SK-N-SH (cell line): Measurements from ENCODE around the gene TPSAB1. TPM values are rescaled to one million over a fixed set of nuclear protein-coding genes. Genes with fewer than 3 reads are reported as not detected.

ENCODE experiments used
- CTCF ChIA-PET: fragments of 300-600, 350-600 bp; formaldehyde crosslinking; extraction: SDS; loops from one replicate; lab custom pipeline; 2021; lab: Yijun Ruan, JAX
- POLR2A ChIA-PET: fragments of 350-600 bp; sonication (Branson Sonifier 250); formaldehyde crosslinking; extraction: SDS; loops from one replicate; lab custom pipeline; 2020; ENCODE audit warnings: antibody characterized with exemption, inconsistent platforms; lab: Yijun Ruan, JAX
- DNase-seq: peaks from one replicate; pipeline ENCODE4 v3.0.0; 2012
- H2AFZ ChIP-seq: fragments of 200-600 bp; sonication (generic); 2 replicates; pipeline ENCODE4 v1.8.1; 2016; ENCODE audit warnings: antibody characterized with exemption, mild to moderate bottlenecking, low read depth
- H3F3A ChIP-seq: fragments of 200-600 bp; sonication (generic); replicated peaks from 2 replicates; pipeline ENCODE3; 2016; ENCODE audit warnings: antibody characterized with exemption, mild to moderate bottlenecking; ENCODE audit not compliant: insufficient read depth
- H3K27ac ChIP-seq, 2 experiments: fragments of 200-500 bp in 1 of 2; fragments of 200-600 bp in 1 of 2; sonication (Bioruptor generic) in 1 of 2; sonication (generic), shearing (Covaris generic) in 1 of 2; 2 replicates each; pipeline versions ENCODE4 v1.5.1 to v1.6.1; 2014 to 2016; ENCODE audit warnings: low read depth in 2 of 2, inconsistent platforms in 1 of 2, low read length in 1 of 2, mild to moderate bottlenecking in 1 of 2, mixed read lengths in 1 of 2
- H3K27me3 ChIP-seq: fragments of 200-600 bp; sonication (generic), shearing (Covaris generic); 2 replicates; pipeline ENCODE4 v1.6.1; 2016; ENCODE audit warnings: mixed run types; ENCODE audit not compliant: insufficient read depth
- H3K36me3 ChIP-seq, 2 experiments: fragments of 200-500 bp in 1 of 2; fragments of 200-600 bp in 1 of 2; sonication (Bioruptor generic) in 1 of 2; sonication (generic) in 1 of 2; replicated peaks in 1 of 2; 2 replicates each; pipeline versions ENCODE3 to v1.5.1; 2014 to 2016; ENCODE audit warnings: low read length in 1 of 2, mild to moderate bottlenecking in 1 of 2; ENCODE audit not compliant: insufficient read depth in 2 of 2, control insufficient read depth in 1 of 2
- H3K4me1 ChIP-seq, 2 experiments: fragments of 200-500 bp in 1 of 2; fragments of 200-600 bp in 1 of 2; sonication (Bioruptor generic) in 1 of 2; sonication (generic), shearing (Covaris generic) in 1 of 2; 2 replicates each; pipeline versions ENCODE4 v1.5.1 to v1.6.1; 2014 to 2016; ENCODE audit warnings: low read depth in 1 of 2, low read length in 1 of 2, mixed run types in 1 of 2; ENCODE audit not compliant: insufficient read depth in 2 of 2, control insufficient read depth in 1 of 2
- H3K4me2 ChIP-seq: fragments of 200-600 bp; sonication (generic), shearing (Covaris generic); 2 replicates; pipeline ENCODE4 v1.6.1; 2017; ENCODE audit warnings: mixed run types
- H3K4me3 ChIP-seq, 2 experiments: fragments of 200-500 bp in 1 of 2; fragments of 200-600 bp in 1 of 2; sonication (Bioruptor generic) in 1 of 2; sonication (generic), shearing (Covaris generic) in 1 of 2; 2 replicates each; pipeline versions ENCODE4 v1.5.1 to v1.8.1; 2014 to 2016; ENCODE audit warnings: low read depth in 2 of 2, inconsistent platforms in 1 of 2, low read length in 1 of 2, mild to moderate bottlenecking in 1 of 2, mixed read lengths in 1 of 2, moderate library complexity in 1 of 2
- H3K79me2 ChIP-seq: fragments of 200-600 bp; sonication (generic); 2 replicates; pipeline ENCODE4 v1.8.1; 2017; ENCODE audit warnings: mild to moderate bottlenecking; ENCODE audit not compliant: insufficient read depth
- H3K9ac ChIP-seq: fragments of 200-600 bp; sonication (generic); 2 replicates; pipeline ENCODE4 v1.6.1; 2017; ENCODE audit warnings: mixed run types
- H3K9me2 ChIP-seq: fragments of 200-600 bp; sonication (generic); 2 replicates; pipeline ENCODE4 v1.6.1; 2017; ENCODE audit warnings: mixed run types
- H3K9me3 ChIP-seq: fragments of 200-600 bp; sonication (generic); 2 replicates; pipeline ENCODE4 v1.6.1; 2017; ENCODE audit warnings: mixed run types, mild to moderate bottlenecking, moderate library complexity
- H4K20me1 ChIP-seq: fragments of 200-600 bp; sonication (generic); 2 replicates; pipeline ENCODE4 v1.6.1; 2017; ENCODE audit warnings: mild to moderate bottlenecking, mixed run types; ENCODE audit not compliant: insufficient read depth
- ELF1 ChIP-seq: IDR thresholded peaks from 2 replicates; pipeline ENCODE4 v1.4.0; 2012
- EZH2phosphoT487 ChIP-seq: fragments of 200-600 bp; sonication (generic); IDR thresholded peaks from 2 replicates; pipeline ENCODE4 v1.6.1; 2017; ENCODE audit warnings: low read depth, mixed run types, mild to moderate bottlenecking, antibody characterized with exemption, moderate library complexity, borderline replicate concordance
- FOSL2 ChIP-seq: IDR thresholded peaks from 2 replicates; pipeline ENCODE4 v1.4.0; 2012; ENCODE audit warnings: low read depth, mild to moderate bottlenecking, moderate library complexity, borderline replicate concordance
- FOXJ3 ChIP-seq: sonication (generic); formaldehyde crosslinking; IDR thresholded peaks from 2 replicates; pipeline ENCODE4 v1.5.1; 2020; ENCODE audit warnings: mild to moderate bottlenecking, missing genetic modification reagents
- FOXM1 ChIP-seq: IDR thresholded peaks from 2 replicates; pipeline ENCODE4 v1.4.0; 2012; ENCODE audit warnings: low read depth, mild to moderate bottlenecking
- GABPA ChIP-seq: IDR thresholded peaks from 2 replicates; pipeline ENCODE4 v1.4.0; 2012; ENCODE audit warnings: low read depth, mild to moderate bottlenecking
- JUND ChIP-seq: IDR thresholded peaks from 2 replicates; pipeline ENCODE4 v1.4.0; 2012
- MEF2A ChIP-seq: IDR thresholded peaks from 2 replicates; pipeline ENCODE4 v1.4.0; 2012; ENCODE audit warnings: low read depth, borderline replicate concordance
- NFIC ChIP-seq: IDR thresholded peaks from 2 replicates; pipeline ENCODE4 v1.4.0; 2012; ENCODE audit warnings: borderline replicate concordance
- NRF1 ChIP-seq: IDR thresholded peaks from 2 replicates; pipeline ENCODE4 v1.6.1; 2012; ENCODE audit warnings: low read depth, mild to moderate bottlenecking, low read length
- POLR2AphosphoS5 ChIP-seq: IDR thresholded peaks from 2 replicates; pipeline ENCODE4 v1.6.1; 2012; ENCODE audit warnings: low read depth, low read length
- RCOR1 ChIP-seq: fragments of 150-350 bp; IDR thresholded peaks from 2 replicates; pipeline ENCODE4 v1.6.1; 2017; ENCODE audit warnings: antibody characterized with exemption, low read length
- RXRA ChIP-seq: IDR thresholded peaks from 2 replicates; pipeline ENCODE4 v1.4.0; 2012; ENCODE audit warnings: low read depth, mild to moderate bottlenecking, borderline replicate concordance
- SMC3 ChIP-seq: IDR thresholded peaks from 2 replicates; pipeline ENCODE4 v1.6.1; 2012; ENCODE audit warnings: low read depth, low read length, improper control_type of control experiment
- TAF1 ChIP-seq: IDR thresholded peaks from 2 replicates; pipeline ENCODE4 v1.6.1; 2012; ENCODE audit warnings: low read depth, mild to moderate bottlenecking, low read length, moderate library complexity, borderline replicate concordance
- TCF12 ChIP-seq: IDR thresholded peaks from 2 replicates; pipeline ENCODE4 v1.4.0; 2012
- TEAD4 ChIP-seq: IDR thresholded peaks from 2 replicates; pipeline ENCODE4 v1.4.0; 2012; ENCODE audit warnings: mild to moderate bottlenecking, borderline replicate concordance; ENCODE audit not compliant: insufficient read depth
- YY1 ChIP-seq: IDR thresholded peaks from 2 replicates; pipeline ENCODE4 v1.4.0; 2012; ENCODE audit warnings: low read depth, mild to moderate bottlenecking
- ZBTB33 ChIP-seq: IDR thresholded peaks from 2 replicates; pipeline ENCODE4 v1.4.0; 2012; ENCODE audit warnings: low read depth, borderline replicate concordance
- WGBS: methylation state at CpG from one replicate; pipeline ENCODE4 v1.1.6; 2017; ENCODE audit warnings: low lambda C conversion rate; 5-methylcytosine and 5-hydroxymethylcytosine counted together
- polyA plus RNA-seq, 3 experiments: library from polyadenylated mRNA; depleted of rRNA; stranded (reverse); fragments of >200 nt; gene quantifications; 2 replicates each; pipeline ENCODE4 v1.2.3, GENCODE V29; 2012
- TF ChIP-seq, protein P1 (sequence below): IDR thresholded peaks from 2 replicates; pipeline ENCODE4 v1.4.0; 2012; ENCODE audit warnings: low read depth, borderline replicate concordance

The TPSAB1 gene
- polyA plus RNA-seq, 1 of the 3 experiments (the other 2 are of a cell fraction): not detected

DNA sequence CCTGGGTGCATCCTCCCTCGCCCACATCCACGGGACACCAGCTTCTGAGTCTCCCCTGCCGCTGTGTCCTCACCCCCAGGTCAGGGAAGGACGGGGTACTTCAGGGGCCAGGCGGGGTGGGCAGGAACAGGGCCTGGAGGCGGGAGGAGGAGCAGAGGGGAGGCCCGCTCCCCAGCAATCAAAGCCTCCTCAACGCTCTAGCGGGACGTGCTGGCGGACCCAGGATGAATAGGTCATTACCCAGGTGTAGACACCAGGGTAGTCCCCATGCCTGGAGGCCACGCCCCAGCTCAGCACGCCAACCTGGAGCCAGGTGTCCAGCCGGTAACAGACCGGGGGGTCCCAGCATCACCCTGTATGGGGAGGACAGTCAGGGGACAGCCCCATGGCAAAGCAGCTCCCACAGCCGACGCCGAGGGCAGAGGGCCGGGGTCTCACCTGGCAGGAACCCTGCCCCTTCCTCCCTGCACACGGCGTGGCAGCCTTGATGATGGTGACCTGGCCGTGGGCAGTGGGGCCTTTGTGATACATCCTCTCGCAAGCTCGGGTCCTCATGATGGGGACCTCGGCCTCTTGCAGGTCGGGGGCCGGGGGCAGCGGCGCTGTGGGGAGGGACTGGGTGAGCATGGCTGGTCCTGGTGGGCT is 39.6 kb downstream of the TPSAB1 start:
- Histone ChIP-seq H2AFZ (no peak overlapping the region), H3K36me3 (no peaks in the 10 kb centered on the region), H3K27ac (no peak overlapping the region), H3K4me1 (no peaks in the 10 kb centered on the region; a peak in 1 of 4 replicates), H4K20me1 (no peaks in the 10 kb centered on the region), H3K4me3 (no peak overlapping the region), H3K27me3 (peaks cover 86% of the 10 kb centered on the region), H3F3A (no peaks in the 10 kb centered on the region), H3K4me2 (no peak overlapping the region), H3K79me2 (no peaks in the 10 kb centered on the region), H3K9me2 (no peaks in the 10 kb centered on the region), H3K9me3 (no peaks in the 10 kb centered on the region), H3K9ac (no peak overlapping the region)
- ChIA-PET CTCF (interaction anchor here (2.3 kb wide), 1 partner anchor 21 kb away, joined by 15 read pairs; no protein-coding TSS in a partner anchor), POLR2A (no interaction called here)
- 28% methylated on average over 13 of the region's 29 CpGs for WGBS
- no peak for TF ChIP-seq TCF12
- TF ChIP-seq SMC3: no peak
- TF ChIP-seq FOXJ3 (CRISPR knock-in tag): no peak
- TF ChIP-seq RXRA: no peak
- no peak for TF ChIP-seq FOXM1
- TF ChIP-seq MEF2A: no peak
- TF ChIP-seq YY1: no peak
- TF ChIP-seq GABPA: no peak
- no peak for TF ChIP-seq NFIC
- TF ChIP-seq POLR2AphosphoS5: no peak
- no peak for TF ChIP-seq ELF1
- no peak for TF ChIP-seq TEAD4
- TF ChIP-seq TAF1: no peak
- TF ChIP-seq RCOR1: no peak
- TF ChIP-seq, protein P1, sequence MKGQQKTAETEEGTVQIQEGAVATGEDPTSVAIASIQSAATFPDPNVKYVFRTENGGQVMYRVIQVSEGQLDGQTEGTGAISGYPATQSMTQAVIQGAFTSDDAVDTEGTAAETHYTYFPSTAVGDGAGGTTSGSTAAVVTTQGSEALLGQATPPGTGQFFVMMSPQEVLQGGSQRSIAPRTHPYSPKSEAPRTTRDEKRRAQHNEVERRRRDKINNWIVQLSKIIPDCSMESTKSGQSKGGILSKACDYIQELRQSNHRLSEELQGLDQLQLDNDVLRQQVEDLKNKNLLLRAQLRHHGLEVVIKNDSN: no peak
- no peak for TF ChIP-seq JUND
- TF ChIP-seq FOSL2: no peak
- TF ChIP-seq NRF1: no peak
- no peak for TF ChIP-seq EZH2phosphoT487
- no peak for TF ChIP-seq ZBTB33
- DNase-seq: no peak
